HG02981 (cell line): Measurements from ENCODE around the gene NSL1.
A peak's percentile ranks its signal among the peaks of the same experiment; 100 is the strongest.
"Not testable (repeated sequence)": the region's sequence is repeated elsewhere in the genome, so short reads cannot be mapped to it uniquely, and the experiment has no call there.

Experiments used
- ATAC-seq: cut with Tn5 transposase; IDR thresholded peaks from one replicate; pipeline ENCODE4 v1.9.1; 2021; ENCODE audit warnings: mild to moderate bottlenecking, moderate library complexity; ENCODE audit not compliant: unreplicated experiment

NSL1 gene

GRCh38 chr1:212711974-212712373 lies 79.6 kb downstream of the NSL1 start:
- not testable (repeated sequence) for ATAC-seq

GRCh38 chr1:212710566-212710965 lies 81.0 kb downstream of the NSL1 start:
- ATAC-seq, result no peak

GRCh38 chr1:212703991-212704564 lies 87.5 kb downstream of the NSL1 start:
- no peak for ATAC-seq

- no peak for ATAC-seq
Observed at GRCh38 chr1:212702672-212703071, 88.9 kb downstream of the NSL1 start.

- no peak for ATAC-seq
Observed at GRCh38 chr1:212701910-212702309, 89.7 kb downstream of the NSL1 start.

- ATAC-seq, result peak; percentile 30
Observed at GRCh38 chr1:212700892-212701819, 90.4 kb downstream of the NSL1 start.

- ATAC-seq, result peak; percentile 27
Observed at GRCh38 chr1:212700223-212700891, 91.2 kb downstream of the NSL1 start.

GRCh38 chr1:212699625-212700222 lies 91.9 kb downstream of the NSL1 start, which contains the start of gene BATF3:
Gene BATF3, minus strand, starts transcription at chr1:212699840. Its CDS starts 78 bp downstream, at chr1:212699762.
- ATAC-seq, result peak; percentile 14

- ATAC-seq, result peak; percentile 51
Observed at GRCh38 chr1:212699104-212699624, 92.4 kb downstream of the NSL1 start.

- peak; percentile 2 for ATAC-seq
Observed at GRCh38 chr1:212698467-212699103, 93.0 kb downstream of the NSL1 start.

- no peak for ATAC-seq
Observed at GRCh38 chr1:212696721-212697331, 94.8 kb downstream of the NSL1 start.

- ATAC-seq, result no peak
Observed at GRCh38 chr1:212692774-212693644, 98.6 kb downstream of the NSL1 start.

- ATAC-seq, result peak; percentile 55
Observed at GRCh38 chr1:212691561-212692071, 100.0 kb downstream of the NSL1 start.

- no peak for ATAC-seq
Observed at GRCh38 chr1:212690816-212691403, 100.7 kb downstream of the NSL1 start.

GRCh38 chr1:212689758-212690529 lies 101.6 kb downstream of the NSL1 start:
- no peak for ATAC-seq

GRCh38 chr1:212689196-212689725 lies 102.3 kb downstream of the NSL1 start:
- no peak for ATAC-seq

GRCh38 chr1:212688341-212689047 lies 103.1 kb downstream of the NSL1 start:
- no peak for ATAC-seq
